Trophoblast cell (in vitro differentiated cells and primary cell): ENCODE results near the gene UCMA.
A peak's percentile ranks its signal among the peaks of the same experiment; 100 is the strongest.
"Not testable (repeated sequence)": the region's sequence is repeated elsewhere in the genome, so short reads cannot be mapped to it uniquely, and the experiment has no call there.

Experiments used
- DNase-seq, 2 donors: peaks; one replicate each; pipeline ENCODE4 v3.0.0-alpha.2; 2016
- H2AFZ ChIP-seq: 2 replicates; pipeline ENCODE4 v1.6.1; 2013; ENCODE audit warnings: low read length, moderate library complexity, mild to moderate bottlenecking; ENCODE audit not compliant: insufficient read depth, poor library complexity
- H2AK5ac ChIP-seq: 2 replicates; pipeline ENCODE4 v1.6.1; 2013; ENCODE audit warnings: mild to moderate bottlenecking, low read length
- H2BK120ac ChIP-seq: 2 replicates; pipeline ENCODE4 v1.6.1; 2013; ENCODE audit warnings: low read length, mild to moderate bottlenecking, moderate library complexity; ENCODE audit not compliant: insufficient read depth, poor library complexity
- H2BK12ac ChIP-seq: 2 replicates; pipeline ENCODE4 v1.6.1; 2013; ENCODE audit warnings: mild to moderate bottlenecking, low read length, moderate library complexity
- H2BK5ac ChIP-seq: 2 replicates; pipeline ENCODE4 v1.6.1; 2013; ENCODE audit warnings: low read length, low read depth, moderate library complexity, mild to moderate bottlenecking; ENCODE audit not compliant: poor library complexity
- H3K14ac ChIP-seq: 2 replicates; pipeline ENCODE4 v1.6.1; 2013; ENCODE audit warnings: mild to moderate bottlenecking, low read length
- H3K18ac ChIP-seq: 2 replicates; pipeline ENCODE4 v1.6.1; 2013; ENCODE audit warnings: mild to moderate bottlenecking, low read length
- H3K23ac ChIP-seq: 2 replicates; pipeline ENCODE4 v1.6.1; 2013; ENCODE audit warnings: low read length
- H3K27ac ChIP-seq: 2 replicates; pipeline ENCODE4 v1.5.1; 2013; ENCODE audit warnings: low read depth, mild to moderate bottlenecking, inconsistent platforms, low read length, moderate library complexity
- H3K27me3 ChIP-seq: 2 replicates; pipeline ENCODE4 v1.6.1; 2013; ENCODE audit warnings: inconsistent platforms, mild to moderate bottlenecking, low read length, moderate library complexity; ENCODE audit not compliant: insufficient read depth
- H3K36me3 ChIP-seq, 2 experiments: 1 replicate in 1 of 2; 2 replicates in 1 of 2; pipeline ENCODE4 v1.6.1; 2013; ENCODE audit warnings: low read length in 2 of 2, mild to moderate bottlenecking in 2 of 2, moderate library complexity in 1 of 2; ENCODE audit not compliant: insufficient read depth in 2 of 2, control insufficient read depth in 1 of 2
- H3K4ac ChIP-seq: 2 replicates; pipeline ENCODE4 v1.6.1; 2013; ENCODE audit warnings: low read depth, mild to moderate bottlenecking, low read length, moderate library complexity
- H3K4me1 ChIP-seq, 2 experiments: 1 replicate in 1 of 2; 2 replicates in 1 of 2; pipeline ENCODE4 v1.6.1; 2013; ENCODE audit warnings: low read length in 2 of 2, mild to moderate bottlenecking in 2 of 2, moderate library complexity in 1 of 2; ENCODE audit not compliant: insufficient read depth in 2 of 2, control insufficient read depth in 1 of 2
- H3K4me2 ChIP-seq: 2 replicates; pipeline ENCODE4 v1.6.1; 2013; ENCODE audit warnings: inconsistent platforms, mild to moderate bottlenecking, low read length, moderate library complexity
- H3K4me3 ChIP-seq: 2 replicates; pipeline ENCODE4 v1.5.1; 2013; ENCODE audit warnings: mild to moderate bottlenecking, low read depth, low read length, inconsistent platforms
- H3K79me1 ChIP-seq: one replicate; pipeline ENCODE4 v1.6.1; 2013; ENCODE audit warnings: low read length
- H3K79me2 ChIP-seq: 2 replicates; pipeline ENCODE4 v1.6.1; 2013; ENCODE audit warnings: low read length, mild to moderate bottlenecking; ENCODE audit not compliant: control insufficient read depth, insufficient read depth, poor library complexity
- H3K9ac ChIP-seq: 2 replicates; pipeline ENCODE4 v1.6.1; 2013; ENCODE audit warnings: mild to moderate bottlenecking, low read length
- H3K9me3 ChIP-seq: 2 replicates; pipeline ENCODE4 v1.6.1; 2013; ENCODE audit warnings: low read depth, mild to moderate bottlenecking, control low read depth, inconsistent platforms, low read length; ENCODE audit not compliant: insufficient read depth
- H4K12ac ChIP-seq: 2 replicates; pipeline ENCODE4 v1.6.1; 2013; ENCODE audit warnings: low read depth, mild to moderate bottlenecking, low read length, moderate library complexity
- H4K8ac ChIP-seq: 2 replicates; pipeline ENCODE4 v1.6.1; 2013; ENCODE audit warnings: low read depth, mild to moderate bottlenecking, low read length, moderate library complexity
- H4K91ac ChIP-seq: one replicate; pipeline ENCODE4 v1.6.1; 2013; ENCODE audit warnings: low read depth, mild to moderate bottlenecking, low read length, moderate library complexity
- WGBS: extraction: QIAGEN DNeasy Blood & Tissue Kit; methylation state at CpG from one replicate; pipeline ENCODE4 v1.1.7; 2013; ENCODE audit warnings: missing lambda C conversion rate; ENCODE audit not compliant: insufficient read length, insufficient coverage; ENCODE audit errors: extremely low coverage; 5-methylcytosine and 5-hydroxymethylcytosine counted together

The UCMA gene

GRCh38 chr10:13242260-13242659 lies 8.1 kb upstream of the UCMA start:
- DNase-seq, H3K4me1 ChIP-seq, H3K4me2 ChIP-seq, H3K23ac ChIP-seq, H4K91ac ChIP-seq, H3K79me2 ChIP-seq, H3K4ac ChIP-seq, H2AFZ ChIP-seq, H3K27me3 ChIP-seq, H2BK12ac ChIP-seq, H3K18ac ChIP-seq, H3K4me3 ChIP-seq, H4K8ac ChIP-seq, H3K9me3 ChIP-seq, H4K12ac ChIP-seq, H3K14ac ChIP-seq, H3K9ac ChIP-seq, H2BK120ac ChIP-seq, H3K36me3 ChIP-seq, H3K27ac ChIP-seq, H2BK5ac ChIP-seq, H3K79me1 ChIP-seq, H2AK5ac ChIP-seq: not testable (repeated sequence)
- WGBS = no CpG with 5 or more reads among the region's 5 CpGs

GRCh38 chr10:13241613-13242012 lies 7.4 kb upstream of the UCMA start:
- no peak overlapping the region for H3K23ac ChIP-seq
- no peak overlapping the region for H3K18ac ChIP-seq
- no peak overlapping the region for H3K4me2 ChIP-seq
- no peak overlapping the region for H2AFZ ChIP-seq
- no peak overlapping the region for H3K14ac ChIP-seq
- no peak overlapping the region for H2BK120ac ChIP-seq
- no peak overlapping the region for H2BK12ac ChIP-seq
- H4K8ac ChIP-seq = no peak overlapping the region
- no CpG with 5 or more reads among the region's 3 CpGs for WGBS
- H4K91ac ChIP-seq = no peak overlapping the region
- H3K36me3 ChIP-seq = no peaks in the 10 kb centered on the region
- H3K79me1 ChIP-seq = no peaks in the 10 kb centered on the region
- H3K4ac ChIP-seq = no peak overlapping the region
- H3K4me3 ChIP-seq = no peak overlapping the region
- no peak for DNase-seq
- H3K27me3 ChIP-seq = no peaks in the 10 kb centered on the region
- no peak overlapping the region for H4K12ac ChIP-seq
- no peaks in the 10 kb centered on the region for H3K4me1 ChIP-seq
- no peak overlapping the region for H2AK5ac ChIP-seq
- no peak overlapping the region for H2BK5ac ChIP-seq
- H3K79me2 ChIP-seq = no peaks in the 10 kb centered on the region
- no peak overlapping the region for H3K27ac ChIP-seq
- H3K9ac ChIP-seq = no peak overlapping the region
- no peaks in the 10 kb centered on the region for H3K9me3 ChIP-seq

DNA sequence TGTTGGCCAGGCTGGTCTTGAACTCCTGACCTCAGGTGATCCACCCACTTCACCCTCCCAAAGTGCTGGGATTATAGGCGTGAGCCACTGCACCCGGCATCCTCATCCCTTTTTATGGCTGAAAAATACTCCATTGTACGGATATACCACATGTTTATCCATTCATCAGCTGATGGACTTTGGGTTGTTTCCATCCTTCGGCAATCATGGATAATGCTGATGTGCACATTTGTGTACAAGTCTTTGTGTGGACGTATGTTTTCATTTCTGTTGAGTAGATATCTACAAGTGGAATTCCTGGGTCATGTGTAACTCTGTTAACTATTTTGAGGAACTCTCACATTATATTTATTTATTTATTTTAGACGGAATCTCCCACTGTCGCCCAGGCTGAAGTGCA lies 5.7 kb upstream of the UCMA start:
- no peak for DNase-seq
- H3K14ac ChIP-seq = no peak overlapping the region
- H3K9me3 ChIP-seq = no peaks in the 10 kb centered on the region
- no peak overlapping the region for H4K12ac ChIP-seq
- no peak overlapping the region for H2BK12ac ChIP-seq
- no peak overlapping the region for H4K91ac ChIP-seq
- H3K79me2 ChIP-seq = no peaks in the 10 kb centered on the region
- H3K79me1 ChIP-seq = no peaks in the 10 kb centered on the region
- no peak overlapping the region for H3K23ac ChIP-seq
- H3K36me3 ChIP-seq = no peaks in the 10 kb centered on the region
- no peaks in the 10 kb centered on the region for H3K4me1 ChIP-seq
- no peaks in the 10 kb centered on the region for H3K27me3 ChIP-seq
- no peak overlapping the region for H2AFZ ChIP-seq
- H3K4me3 ChIP-seq = no peak overlapping the region
- no peak overlapping the region for H3K9ac ChIP-seq
- no peak overlapping the region for H3K4me2 ChIP-seq
- WGBS = no CpG with 5 or more reads among the region's 7 CpGs
- no peak overlapping the region for H4K8ac ChIP-seq
- no peak overlapping the region for H2BK5ac ChIP-seq
- no peak overlapping the region for H2BK120ac ChIP-seq
- no peak overlapping the region for H3K27ac ChIP-seq
- no peak overlapping the region for H3K18ac ChIP-seq
- no peak overlapping the region for H3K4ac ChIP-seq
- no peak overlapping the region for H2AK5ac ChIP-seq

DNA sequence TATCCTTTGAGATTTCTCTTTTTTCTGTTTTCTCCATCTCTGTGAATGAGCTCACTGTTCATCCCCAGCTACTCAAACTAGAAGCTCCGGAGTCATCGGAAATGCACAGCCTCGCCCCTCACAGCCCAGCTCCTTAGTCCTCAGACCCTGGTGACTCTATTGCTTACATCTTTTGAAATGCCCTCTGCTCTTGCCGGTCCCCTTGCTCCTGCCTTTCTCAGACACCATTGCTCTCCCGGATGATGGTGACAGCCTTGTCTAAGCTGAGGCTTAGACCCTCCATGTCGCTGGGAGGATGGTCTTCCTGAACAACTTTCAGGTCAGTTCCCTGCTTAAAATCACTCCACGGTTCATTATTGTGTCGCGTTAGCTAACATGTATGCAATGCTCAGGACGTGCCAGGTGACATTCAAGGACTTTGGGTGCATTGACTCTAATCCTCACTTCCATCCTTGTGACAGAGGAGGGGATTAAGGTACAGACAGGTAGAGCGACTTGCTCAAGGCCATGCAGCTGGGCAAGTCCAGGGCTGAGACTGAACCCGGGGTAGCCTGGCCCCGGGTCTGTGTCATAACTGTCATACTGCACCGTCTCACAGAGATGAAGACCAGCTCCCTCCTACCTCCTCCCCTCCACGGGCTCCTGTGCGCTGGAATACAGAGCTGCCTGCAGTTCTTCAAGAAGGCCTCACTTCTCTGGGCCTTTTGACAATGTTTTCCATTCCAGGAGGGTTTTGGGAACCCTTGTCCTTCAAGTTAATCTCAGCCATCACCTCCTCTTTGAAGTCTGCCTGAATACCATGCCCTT lies 4.3 kb upstream of the UCMA start:
- Histone ChIP-seq H2BK12ac (no peak overlapping the region), H3K9me3 (no peaks in the 10 kb centered on the region), H3K4me1 (no peaks in the 10 kb centered on the region), H4K12ac (no peak overlapping the region), H3K79me2 (no peaks in the 10 kb centered on the region), H4K91ac (no peak overlapping the region), H3K9ac (no peak overlapping the region), H2AK5ac (no peak overlapping the region), H3K18ac (no peak overlapping the region), H4K8ac (no peak overlapping the region), H3K14ac (no peak overlapping the region), H2BK5ac (no peak overlapping the region), H3K36me3 (no peaks in the 10 kb centered on the region), H2AFZ (no peak overlapping the region), H3K27me3 (no peaks in the 10 kb centered on the region), H3K4ac (no peak overlapping the region), H3K4me2 (no peak overlapping the region), H3K4me3 (no peak overlapping the region), H3K79me1 (no peaks in the 10 kb centered on the region), H3K27ac (no peak overlapping the region), H3K23ac (no peak overlapping the region), H2BK120ac (no peak overlapping the region)
- DNase-seq = peak; percentile 41 to 76
- WGBS = no CpG with 5 or more reads among the region's 16 CpGs
